B cell (primary cell): ENCODE measurements around the gene CARD9. TPM values are rescaled to one million over a fixed set of nuclear protein-coding genes. Genes with fewer than 3 reads are reported as not detected.

Experiments used
- ATAC-seq: fragments of 200-7000 bp; cut with Tn5 transposase; one replicate; pipeline ENCODE4 v1.10.0; 2021; ENCODE audit warnings: low read depth, mild to moderate bottlenecking, moderate number of reproducible peaks, moderate library complexity
- CTCF ChIA-PET: fragments of 350-600 bp; sonication (Branson Sonifier 250); formaldehyde crosslinking; loops from one replicate; lab custom pipeline; 2021; ENCODE audit warnings: antibody characterized with exemption, inconsistent platforms; lab: Charles Lee
- POLR2A ChIA-PET: fragments of 350-600 bp; sonication (Branson Sonifier 250); formaldehyde crosslinking; loops from one replicate; lab custom pipeline; 2021; ENCODE audit warnings: antibody characterized with exemption; lab: Charles Lee
- DNase-seq: peaks from one replicate; pipeline ENCODE4 v3.0.0; 2013
- H2AFZ ChIP-seq: 2 replicates; pipeline ENCODE4 v1.6.1; 2012; ENCODE audit warnings: mild to moderate bottlenecking, low read depth, low read length; ENCODE audit not compliant: insufficient read depth, poor library complexity, severe bottlenecking
- H3K27ac ChIP-seq, 2 donors: 1 replicate in 1 of 2; 2 replicates in 1 of 2; pipeline ENCODE4 v1.5.1; 2012 to 2013; ENCODE audit warnings: low read length in 2 of 2, mild to moderate bottlenecking in 2 of 2, moderate library complexity in 1 of 2
- H3K27me3 ChIP-seq, 4 experiments: fragments of 200-600 bp in 1 of 4; sonication (generic) in 1 of 4; replicated peaks in 1 of 4; 1 replicate in 2 of 4; 2 replicates in 2 of 4; pipeline versions ENCODE4 v1.6.1 to v1.7.0; 2013 to 2016; ENCODE audit warnings: low read length in 3 of 4, mild to moderate bottlenecking in 2 of 4, mixed read lengths in 1 of 4, moderate library complexity in 1 of 4; ENCODE audit not compliant: insufficient read depth in 4 of 4, control insufficient read depth in 3 of 4; ENCODE audit errors: control extremely low read depth in 1 of 4
- H3K36me3 ChIP-seq, 2 experiments: replicated peaks in 1 of 2; 1 replicate in 1 of 2; 2 replicates in 1 of 2; pipeline versions ENCODE4 v1.6.1 to v1.7.1; 2013; ENCODE audit warnings: low read length in 1 of 2; ENCODE audit not compliant: insufficient read depth in 2 of 2, control insufficient read depth in 1 of 2; ENCODE audit errors: control extremely low read depth in 1 of 2, extremely low read depth in 1 of 2
- H3K4me1 ChIP-seq, 2 donors: fragments of 200-600 bp in 1 of 2; sonication (generic) in 1 of 2; 1 replicate in 1 of 2; 2 replicates in 1 of 2; pipeline versions ENCODE4 v1.5.1 to v1.6.1; 2013 to 2017; ENCODE audit warnings: low read length in 2 of 2; ENCODE audit not compliant: control insufficient read depth in 2 of 2, insufficient read depth in 2 of 2
- H3K4me2 ChIP-seq: replicated peaks from 2 replicates; pipeline ENCODE3; 2012; ENCODE audit warnings: mild to moderate bottlenecking, low read depth, low read length; ENCODE audit not compliant: poor library complexity, severe bottlenecking
- H3K4me3 ChIP-seq, 5 experiments: fragments of 200-600 bp in 1 of 5; sonication (generic) in 1 of 5; 1 replicate in 3 of 5; 2 replicates in 2 of 5; pipeline versions ENCODE4 v1.5.1 to v1.7.0; 2011 to 2016; ENCODE audit warnings: low read length in 4 of 5, mild to moderate bottlenecking in 4 of 5, low read depth in 2 of 5, control low read depth in 1 of 5, moderate library complexity in 1 of 5; ENCODE audit not compliant: insufficient read depth in 1 of 5; ENCODE audit errors: control extremely low read depth in 1 of 5, extremely low read depth in 1 of 5
- H3K79me2 ChIP-seq: fragments of 200-600 bp; sonication (generic); one replicate; pipeline ENCODE4 v1.6.0; 2016; ENCODE audit warnings: low read length; ENCODE audit not compliant: control insufficient read depth, insufficient read depth
- H3K9ac ChIP-seq: fragments of 200-600 bp; sonication (generic); 2 replicates; pipeline ENCODE4 v1.6.1; 2017; ENCODE audit warnings: mild to moderate bottlenecking, low read length, moderate library complexity
- H3K9me3 ChIP-seq, 3 donors: one replicate each; pipeline versions ENCODE4 v1.6.1 to v1.7.1; 2013; ENCODE audit warnings: low read length in 2 of 3; ENCODE audit not compliant: control insufficient read depth in 2 of 3, insufficient read depth in 1 of 3; ENCODE audit errors: control extremely low read depth in 1 of 3
- H4K20me1 ChIP-seq: 2 replicates; pipeline ENCODE4 v1.6.0; 2012; ENCODE audit warnings: mild to moderate bottlenecking, low read length; ENCODE audit not compliant: insufficient read depth, control insufficient read depth, poor library complexity, severe bottlenecking
- H3K27ac Mint-ChIP-seq: one replicate; pipeline ENCODE4 v1.8.0; 2021; ENCODE audit warnings: mixed read lengths
- H3K27me3 Mint-ChIP-seq: one replicate; pipeline ENCODE4 v1.8.0; 2021; ENCODE audit warnings: mixed read lengths
- H3K4me1 Mint-ChIP-seq: one replicate; pipeline ENCODE4 v1.8.0; 2021; ENCODE audit warnings: mixed read lengths
- H3K4me3 Mint-ChIP-seq: one replicate; pipeline ENCODE4 v1.8.0; 2021; ENCODE audit warnings: mixed read lengths
- H3K9me3 Mint-ChIP-seq: one replicate; pipeline ENCODE4 v1.8.0; 2022; ENCODE audit warnings: mixed read lengths; ENCODE audit not compliant: insufficient read depth
- EZH2 ChIP-seq: IDR thresholded peaks from 2 replicates; pipeline ENCODE4 v1.6.1; 2012; ENCODE audit warnings: borderline replicate concordance, low read depth, mild to moderate bottlenecking, moderate library complexity, low read length; ENCODE audit not compliant: insufficient read depth, poor library complexity, severe bottlenecking
- WGBS: methylation state at CpG from one replicate; pipeline ENCODE4 v1.1.5; 2013; ENCODE audit warnings: missing lambda C conversion rate; ENCODE audit not compliant: insufficient coverage; 5-methylcytosine and 5-hydroxymethylcytosine counted together
- intact Hi-C: fragments of 100-400 bp; cut with micrococcal nuclease; formaldehyde crosslinking; loops from one replicate; pipeline ENCODE4 v1.10.0; 2022
- polyA plus RNA-seq: library from polyadenylated mRNA; depleted of rRNA; stranded (reverse); fragments of >200 nt; gene quantifications from 2 replicates; pipeline ENCODE4 v1.2.3, GENCODE V29; 2012
- total RNA-seq, 2 donors: library from RNA; stranded (reverse); fragments of 120-200 nt in 1 of 2; gene quantifications; 1 replicate in 1 of 2; 2 replicates in 1 of 2; pipeline versions ENCODE4 v1.2.3 to v1.2.4, GENCODE V29; 2013 to 2022
- TF ChIP-seq, protein P1 (sequence below): fragments of 200-600 bp; IDR thresholded peaks from one replicate; pipeline ENCODE4 v1.8.0; 2022; ENCODE audit warnings: antibody characterized with exemption, mild to moderate bottlenecking

The CARD9 gene
- total and polyA plus RNA-seq, 2 donors (not counting 1 experiment from before 2014, with no cell fraction given), result 0.57 to 1.1 TPM

DNA sequence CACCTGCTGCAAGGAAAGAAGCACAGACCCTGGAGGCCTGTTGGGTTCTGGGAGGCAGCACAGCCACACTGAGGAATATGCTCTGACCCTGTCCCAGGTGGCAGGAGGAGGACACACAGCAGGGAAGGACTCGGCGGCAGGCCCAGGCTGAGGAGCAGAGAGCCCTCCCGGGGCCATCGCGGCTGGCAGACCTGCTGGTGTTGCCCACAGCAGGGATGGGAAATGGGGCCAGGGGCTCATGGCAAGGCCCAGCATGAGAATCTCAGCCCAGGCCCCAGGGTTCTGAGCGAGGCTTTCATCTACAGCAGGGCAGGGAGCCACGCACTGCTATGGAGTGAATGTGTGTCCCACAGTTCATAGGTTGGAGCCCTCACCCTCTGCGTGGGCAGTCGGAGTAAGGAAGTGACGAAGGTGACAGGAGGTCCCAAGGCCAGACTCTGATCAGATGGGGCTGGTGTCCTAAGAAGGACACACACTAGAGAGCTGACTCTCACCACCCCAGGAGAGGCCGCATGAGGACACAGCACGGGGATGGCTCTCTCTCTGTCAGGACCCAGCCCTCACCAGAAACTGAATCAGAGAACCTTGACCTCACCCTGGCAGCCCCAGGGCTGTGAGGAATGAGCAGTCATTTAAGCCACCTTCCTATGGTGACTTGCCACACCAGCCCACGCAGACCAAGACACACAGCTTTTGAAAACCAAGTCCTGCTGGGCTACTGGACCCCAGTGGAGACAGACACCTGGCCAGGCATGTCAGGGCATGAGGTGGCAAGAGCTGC, 56.4 kb downstream of the CARD9 start:
- 53% methylated on average over 13 of the region's 13 CpGs for WGBS
- Histone ChIP-seq H3K9ac (no peak overlapping the region), H3K27me3 (peaks cover 0 to 6% (median 0%) of the 10 kb centered on the region in 4 experiments), H3K4me2 (no peak overlapping the region), H3K4me3 (no peak overlapping the region), H4K20me1 (no peaks in the 10 kb centered on the region), H3K9me3 (peaks cover 0 to 27% (median 10%) of the 10 kb centered on the region in 3 donors), H2AFZ (no peak overlapping the region), H3K4me1 (peaks cover 15 to 22% of the 10 kb centered on the region in 2 donors), H3K27ac (no peak overlapping the region), H3K79me2 (no peaks in the 10 kb centered on the region), H3K36me3 (no peaks in the 10 kb centered on the region)
- no peak for DNase-seq
- Mint-ChIP-seq H3K4me3 (no peak overlapping the region), H3K9me3 (peaks cover 3% of the 10 kb centered on the region), H3K27me3 (peaks cover 12% of the 10 kb centered on the region), H3K4me1 (peaks cover 16% of the 10 kb centered on the region), H3K27ac (no peak overlapping the region)
- no peak for ATAC-seq
- intact Hi-C loops, result no loop called here
- TF ChIP-seq, protein P1, sequence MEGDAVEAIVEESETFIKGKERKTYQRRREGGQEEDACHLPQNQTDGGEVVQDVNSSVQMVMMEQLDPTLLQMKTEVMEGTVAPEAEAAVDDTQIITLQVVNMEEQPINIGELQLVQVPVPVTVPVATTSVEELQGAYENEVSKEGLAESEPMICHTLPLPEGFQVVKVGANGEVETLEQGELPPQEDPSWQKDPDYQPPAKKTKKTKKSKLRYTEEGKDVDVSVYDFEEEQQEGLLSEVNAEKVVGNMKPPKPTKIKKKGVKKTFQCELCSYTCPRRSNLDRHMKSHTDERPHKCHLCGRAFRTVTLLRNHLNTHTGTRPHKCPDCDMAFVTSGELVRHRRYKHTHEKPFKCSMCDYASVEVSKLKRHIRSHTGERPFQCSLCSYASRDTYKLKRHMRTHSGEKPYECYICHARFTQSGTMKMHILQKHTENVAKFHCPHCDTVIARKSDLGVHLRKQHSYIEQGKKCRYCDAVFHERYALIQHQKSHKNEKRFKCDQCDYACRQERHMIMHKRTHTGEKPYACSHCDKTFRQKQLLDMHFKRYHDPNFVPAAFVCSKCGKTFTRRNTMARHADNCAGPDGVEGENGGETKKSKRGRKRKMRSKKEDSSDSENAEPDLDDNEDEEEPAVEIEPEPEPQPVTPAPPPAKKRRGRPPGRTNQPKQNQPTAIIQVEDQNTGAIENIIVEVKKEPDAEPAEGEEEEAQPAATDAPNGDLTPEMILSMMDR, result no peak
- TF ChIP-seq EZH2, result no peak
- ChIA-PET POLR2A (no interaction called here), CTCF (no interaction called here)

DNA sequence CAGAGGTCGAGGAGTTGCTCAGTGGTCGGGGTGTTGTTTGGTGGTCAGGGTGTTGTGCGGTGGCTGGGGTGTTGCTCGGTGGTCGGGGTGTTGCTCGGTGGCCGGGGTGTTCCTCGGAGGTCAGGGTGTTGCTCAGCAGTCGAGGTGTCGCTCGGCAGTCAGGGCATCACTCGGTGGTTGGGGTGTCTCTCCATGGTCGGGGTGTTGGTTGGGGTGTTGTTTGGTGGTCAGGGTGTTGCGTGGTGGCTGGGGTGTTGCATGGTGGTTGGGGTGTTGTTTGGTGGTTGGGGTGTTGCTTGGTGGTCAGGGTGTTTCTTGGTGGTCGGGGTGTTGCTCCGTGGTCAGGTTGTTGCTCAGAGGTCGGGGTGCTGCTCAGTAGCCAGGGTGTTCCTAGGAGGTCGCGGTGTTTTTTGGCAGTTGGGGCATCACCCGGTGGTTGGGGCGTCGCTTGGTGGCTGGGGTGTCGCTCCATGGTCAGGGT, 57.2 kb downstream of the CARD9 start:
- intact Hi-C loops, result no loop called here

More for the DNA sequence above, 57.2 kb downstream of the CARD9 start:
- Histone ChIP-seq H3K4me2 (no peak overlapping the region), H3K79me2 (no peaks in the 10 kb centered on the region), H3K36me3 (no peaks in the 10 kb centered on the region), H3K4me1 (peaks cover 23 to 30% of the 10 kb centered on the region in 2 donors), H3K27me3 (peaks cover 0 to 9% (median under 1%) of the 10 kb centered on the region in 4 experiments), H4K20me1 (no peaks in the 10 kb centered on the region), H3K9me3 (peaks cover 0 to 27% (median 10%) of the 10 kb centered on the region in 3 donors), H3K27ac (no peak overlapping the region), H3K4me3 (no peak overlapping the region), H3K9ac (no peak overlapping the region), H2AFZ (no peak overlapping the region)
- peaks cover 18% of the 10 kb centered on the region for H3K4me1 Mint-ChIP-seq
- no peak for ATAC-seq
- TF ChIP-seq, protein P1, result no peak
- no peak for TF ChIP-seq EZH2
- ChIA-PET CTCF (no interaction called here), POLR2A (no interaction called here)
- H3K27ac Mint-ChIP-seq, result no peak overlapping the region
- peaks cover 3% of the 10 kb centered on the region for H3K9me3 Mint-ChIP-seq
- peaks cover 12% of the 10 kb centered on the region for H3K27me3 Mint-ChIP-seq
- DNase-seq, result no peak
- 90% methylated on average over 23 of the region's 23 CpGs for WGBS
- H3K4me3 Mint-ChIP-seq, result no peak overlapping the region
